GM19328 (cell line): ENCODE measurements around the gene PLA2G3.
"Not testable (repeated sequence)": the region's sequence is repeated elsewhere in the genome, so short reads cannot be mapped to it uniquely, and the experiment has no call there.

Experiments used
- ATAC-seq: cut with Tn5 transposase; IDR thresholded peaks from one replicate; pipeline ENCODE4 v1.9.1; 2021; ENCODE audit warnings: mild to moderate bottlenecking, moderate library complexity; ENCODE audit not compliant: unreplicated experiment

The PLA2G3 gene

DNA sequence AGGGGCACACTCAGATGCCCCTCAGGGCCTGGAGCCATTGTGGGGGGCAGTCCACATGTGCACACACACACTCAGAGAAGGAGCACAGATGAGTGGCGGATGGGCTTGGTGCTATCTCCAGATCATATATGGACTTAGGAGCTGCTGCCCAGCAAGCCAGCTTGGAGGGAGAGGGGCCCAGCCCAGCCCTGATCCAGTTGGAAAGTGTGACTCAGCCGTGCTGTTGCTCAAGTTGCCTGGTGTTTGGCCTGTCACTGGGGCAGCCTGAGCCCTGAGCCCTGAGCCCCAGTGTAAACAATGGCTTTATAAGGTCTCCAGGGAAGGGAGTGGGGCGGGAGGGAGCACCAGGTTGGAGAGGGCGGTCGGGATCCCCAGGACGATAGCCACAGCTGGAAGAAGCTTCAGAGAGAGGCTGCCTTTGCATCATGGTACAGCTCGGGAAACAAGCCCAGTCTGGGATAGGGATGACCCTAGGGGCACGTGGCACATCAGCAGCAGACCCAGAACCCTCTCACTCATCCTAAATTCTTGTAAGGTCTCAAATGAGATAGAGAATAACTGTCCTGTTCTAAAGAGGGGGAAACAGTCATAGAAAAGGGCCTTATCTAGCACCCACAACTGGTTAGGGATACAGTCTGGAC is 37.7 kb downstream of the PLA2G3 start:
- no peak for ATAC-seq

- no peak for ATAC-seq
Measured at GRCh38 chr22:31100762-31101525, 39.4 kb downstream of the PLA2G3 start.

- ATAC-seq = no peak
Measured at GRCh38 chr22:31099841-31100761, 40.2 kb downstream of the PLA2G3 start.

DNA sequence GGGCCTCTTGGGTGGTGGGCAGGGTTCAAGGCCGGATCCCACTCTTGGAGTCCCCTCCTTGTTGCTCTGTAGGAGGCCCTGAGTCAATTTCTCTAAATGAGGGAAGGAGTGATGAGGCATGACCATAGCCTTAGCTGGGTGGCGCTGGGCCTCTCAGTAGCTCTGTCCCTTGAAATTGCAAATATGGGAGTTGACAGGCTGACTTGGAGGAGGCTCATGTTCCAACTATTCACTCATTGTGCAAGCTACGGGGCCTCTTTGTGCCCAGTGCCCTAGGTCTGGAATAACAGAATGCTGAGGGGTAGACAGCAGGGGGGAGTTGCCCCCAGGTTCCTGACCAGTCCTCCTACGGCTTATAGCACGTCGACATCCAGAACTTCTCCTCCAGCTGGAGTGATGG is 40.9 kb downstream of the PLA2G3 start:
- no peak for ATAC-seq

GRCh38 chr22:31098632-31099110 is 41.6 kb downstream of the PLA2G3 start:
- ATAC-seq = no peak

DNA sequence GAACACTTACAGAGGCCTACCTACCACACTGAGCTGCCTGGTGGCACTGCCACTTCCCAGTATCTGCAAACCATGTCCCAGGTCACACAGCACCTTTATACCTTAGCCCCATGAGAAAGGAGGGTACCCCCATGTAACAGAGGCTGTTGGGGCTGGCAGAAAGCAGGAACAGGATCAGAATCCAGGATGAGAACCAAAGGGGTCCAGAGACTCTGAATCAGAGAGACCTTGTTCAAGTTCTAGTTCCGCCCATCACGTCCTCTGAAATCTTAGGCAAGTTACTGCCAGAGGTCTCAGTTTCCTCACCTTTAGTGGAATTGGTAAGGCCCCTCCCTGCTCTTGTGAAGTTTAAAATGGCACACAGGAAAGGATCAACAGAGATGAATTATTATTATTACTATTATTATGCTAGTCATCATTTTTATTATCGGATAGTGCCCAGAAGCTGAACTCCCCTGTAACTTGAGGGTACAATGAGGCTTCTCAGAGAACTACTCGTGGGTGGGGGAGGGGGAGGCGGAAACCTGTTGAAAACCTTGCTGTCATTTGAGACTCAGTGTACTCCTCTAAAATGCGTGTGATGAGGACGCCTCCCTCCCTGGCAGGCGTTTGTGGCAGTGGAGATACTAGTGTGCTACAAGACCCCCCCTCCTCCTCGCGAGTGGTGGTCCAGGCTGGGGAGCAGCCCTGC is 42.2 kb downstream of the PLA2G3 start:
- no peak for ATAC-seq

DNA sequence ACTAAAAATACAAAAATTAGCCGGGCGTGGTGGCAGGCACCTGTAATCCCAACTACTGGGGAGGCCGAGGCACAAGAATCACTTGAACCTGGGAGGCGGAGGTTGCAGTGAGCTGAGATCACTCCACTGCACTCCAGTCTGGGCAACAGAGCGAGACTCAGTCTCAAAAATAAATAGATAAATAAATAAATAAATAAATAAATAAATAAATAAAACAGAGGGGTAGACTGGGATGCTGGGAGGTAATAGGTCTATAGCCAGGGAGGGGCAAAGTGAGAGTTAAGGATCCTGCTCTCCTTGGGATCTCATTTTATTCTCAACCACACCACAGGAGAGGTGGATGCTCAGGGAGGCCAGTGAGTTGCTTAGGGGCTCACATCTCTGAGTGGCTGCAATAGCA is 42.8 kb downstream of the PLA2G3 start:
- not testable (repeated sequence) for ATAC-seq

GRCh38 chr22:31096657-31097279 is 43.5 kb downstream of the PLA2G3 start:
- no peak for ATAC-seq

DNA sequence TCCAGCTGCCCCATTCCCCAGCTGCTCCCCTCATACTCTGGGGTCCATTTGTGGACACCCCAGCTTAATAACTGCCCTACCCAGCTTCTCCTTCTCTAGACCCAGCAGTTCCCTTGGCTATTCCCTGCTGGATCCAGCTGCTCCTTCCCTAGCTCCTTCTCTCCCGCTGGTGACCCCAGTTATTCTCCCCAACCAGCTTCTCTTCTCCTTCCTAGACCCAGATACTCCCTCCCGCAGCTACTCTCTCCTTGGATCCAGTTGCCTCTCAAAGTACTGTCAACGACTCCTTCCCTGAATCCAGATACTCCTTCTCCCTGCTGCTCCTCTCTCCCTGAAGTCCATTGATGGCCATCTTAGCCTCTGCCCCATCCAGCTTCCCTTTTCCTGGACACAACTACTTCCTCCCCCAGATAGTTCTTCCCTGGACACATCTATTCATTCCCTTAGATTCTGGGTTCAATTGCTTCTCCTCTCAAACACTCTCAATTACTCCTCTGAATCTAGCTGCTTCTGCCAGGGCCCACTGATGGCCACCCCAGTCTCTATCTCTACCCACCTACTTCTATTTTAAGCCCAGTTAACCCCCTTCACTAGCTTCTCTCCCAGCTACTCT is 44.6 kb downstream of the PLA2G3 start:
- no peak for ATAC-seq

DNA sequence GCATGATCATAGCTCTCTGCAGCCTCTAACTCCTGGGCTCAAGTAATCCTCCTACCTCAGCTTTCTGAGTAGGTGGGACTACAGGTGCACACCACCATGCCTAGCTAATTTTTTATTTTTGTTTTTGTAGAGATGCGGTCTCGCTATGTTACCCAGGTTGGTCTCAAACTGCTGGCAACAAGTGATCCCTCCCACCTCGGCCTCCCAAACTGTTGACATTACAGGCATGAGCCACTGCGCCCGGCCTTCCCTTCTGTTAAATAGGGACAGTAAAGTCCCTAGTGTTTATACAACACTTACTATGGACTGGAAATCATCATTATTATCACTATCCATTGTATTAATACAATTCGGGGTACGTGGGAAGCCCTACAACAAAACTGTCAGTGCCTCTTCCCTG is 45.6 kb downstream of the PLA2G3 start:
- ATAC-seq = no peak

DNA sequence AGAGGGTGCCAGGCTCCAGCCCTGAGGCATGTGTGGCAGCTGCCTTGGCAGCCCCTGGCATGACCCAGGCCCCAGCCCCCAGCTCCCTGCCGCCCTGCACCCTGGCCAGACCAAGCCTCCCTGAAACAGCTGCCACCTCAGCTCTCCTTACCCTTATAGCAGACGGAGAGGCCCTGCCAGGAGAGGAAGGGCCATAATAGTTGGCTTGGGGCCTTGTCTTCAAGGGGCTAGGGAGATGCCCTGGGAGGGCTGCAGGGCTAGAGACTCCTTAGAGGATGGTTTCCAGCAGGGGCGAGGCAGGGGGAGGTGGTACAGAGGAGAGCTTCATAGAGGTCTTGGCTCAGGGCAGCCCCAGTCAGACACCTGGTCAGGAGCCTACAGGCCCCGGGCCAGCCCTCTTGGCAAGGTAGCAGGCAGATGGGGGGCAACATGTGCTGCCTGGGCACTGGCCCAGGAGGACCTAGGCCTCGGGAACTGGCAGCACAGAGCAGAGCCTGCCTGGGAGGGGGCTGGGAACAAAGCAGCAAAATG is 46.2 kb downstream of the PLA2G3 start:
- no peak for ATAC-seq

DNA sequence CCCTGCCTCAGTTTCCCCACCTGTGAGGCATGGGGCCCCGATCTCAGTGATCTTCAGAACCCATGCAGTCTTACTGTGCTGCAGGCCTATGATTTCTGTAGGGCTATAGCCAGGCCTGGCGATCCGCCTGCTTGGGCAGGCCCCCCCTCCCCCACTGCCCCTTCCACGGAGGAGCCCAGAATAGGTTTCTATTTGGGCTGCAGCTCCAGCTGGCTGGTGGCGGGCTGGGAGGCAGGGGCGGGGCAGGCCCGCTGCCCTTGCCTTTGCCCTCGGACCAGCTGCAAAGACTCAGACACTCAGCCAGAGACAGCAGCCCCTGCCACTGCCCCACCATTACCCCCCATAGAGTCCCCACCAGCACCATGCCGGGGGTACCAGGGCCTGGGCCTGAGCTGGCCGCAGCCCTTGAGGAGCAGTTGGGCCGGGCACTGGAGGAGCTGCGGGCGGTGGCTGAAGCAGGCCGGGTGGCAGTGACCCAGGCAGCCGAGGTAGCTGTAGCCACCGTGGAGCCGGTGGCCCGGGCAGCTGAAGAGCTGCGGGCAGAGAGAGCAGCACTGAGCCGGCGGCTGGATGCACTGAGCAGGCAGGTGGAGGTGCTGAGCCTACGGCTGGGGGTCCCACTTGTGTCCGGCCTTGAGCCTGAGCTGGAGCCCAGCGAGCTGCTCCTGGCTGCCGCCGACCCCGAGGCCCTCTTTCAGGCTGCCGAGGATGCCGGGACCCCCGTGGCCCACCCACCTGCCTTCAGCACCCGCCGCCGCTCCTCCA is 47.0 kb downstream of the PLA2G3 start:
- no peak for ATAC-seq

DNA sequence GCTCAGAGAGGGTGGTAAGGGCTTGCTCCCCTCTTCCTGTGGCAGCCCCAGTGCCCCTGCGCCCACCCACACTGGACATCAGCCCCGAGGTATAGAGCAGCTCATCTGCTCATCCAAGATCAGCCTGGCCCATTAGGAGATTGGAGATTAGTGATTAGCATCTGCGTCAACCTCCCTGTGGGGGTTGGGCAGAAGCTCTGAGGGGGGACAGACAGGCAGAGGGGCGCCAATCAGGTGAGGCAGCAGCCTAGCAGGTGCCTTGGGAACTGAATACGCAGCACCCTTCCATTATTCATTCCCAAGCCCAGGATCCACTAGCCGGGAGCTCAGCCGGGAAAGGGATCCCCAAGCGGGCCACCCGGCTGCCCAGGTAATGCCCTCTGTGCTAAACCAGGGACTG is 48.1 kb downstream of the PLA2G3 start:
- no peak for ATAC-seq

DNA sequence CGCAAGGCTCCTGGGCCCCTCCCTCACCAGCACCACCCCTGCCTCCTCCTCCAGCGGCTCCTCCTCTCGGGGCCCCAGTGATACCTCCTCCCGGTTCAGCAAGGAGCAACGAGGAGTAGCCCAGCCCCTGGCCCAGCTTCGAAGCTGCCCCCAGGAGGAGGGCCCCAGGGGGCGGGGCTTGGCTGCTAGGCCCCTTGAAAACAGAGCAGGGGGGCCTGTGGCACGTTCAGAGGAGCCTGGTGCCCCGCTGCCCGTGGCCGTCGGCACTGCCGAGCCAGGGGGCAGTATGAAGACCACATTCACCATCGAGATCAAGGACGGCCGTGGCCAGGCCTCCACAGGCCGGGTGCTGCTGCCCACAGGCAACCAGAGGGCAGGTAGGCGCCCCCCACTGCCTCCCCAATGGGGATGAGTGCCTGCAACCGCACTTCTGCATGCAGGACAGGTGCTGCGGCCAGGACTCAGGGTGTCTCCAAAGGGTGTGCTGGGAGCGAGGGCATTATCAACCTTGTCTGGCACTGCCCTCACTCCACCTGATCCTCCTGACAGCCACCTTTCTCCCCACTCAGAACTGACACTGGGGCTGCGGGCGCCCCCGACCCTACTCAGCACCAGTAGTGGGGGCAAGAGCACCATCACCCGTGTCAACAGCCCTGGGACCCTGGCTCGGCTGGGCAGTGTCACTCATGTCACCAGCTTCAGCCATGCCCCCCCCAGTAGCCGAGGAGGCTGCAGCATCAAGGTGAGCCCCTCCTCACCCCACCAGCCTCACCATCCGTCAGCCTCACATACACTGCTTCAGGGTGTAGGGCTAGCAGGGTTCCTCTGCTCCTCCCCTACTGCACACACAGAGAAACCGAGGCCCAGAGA is 49.0 kb downstream of the PLA2G3 start:
- no peak for ATAC-seq

DNA sequence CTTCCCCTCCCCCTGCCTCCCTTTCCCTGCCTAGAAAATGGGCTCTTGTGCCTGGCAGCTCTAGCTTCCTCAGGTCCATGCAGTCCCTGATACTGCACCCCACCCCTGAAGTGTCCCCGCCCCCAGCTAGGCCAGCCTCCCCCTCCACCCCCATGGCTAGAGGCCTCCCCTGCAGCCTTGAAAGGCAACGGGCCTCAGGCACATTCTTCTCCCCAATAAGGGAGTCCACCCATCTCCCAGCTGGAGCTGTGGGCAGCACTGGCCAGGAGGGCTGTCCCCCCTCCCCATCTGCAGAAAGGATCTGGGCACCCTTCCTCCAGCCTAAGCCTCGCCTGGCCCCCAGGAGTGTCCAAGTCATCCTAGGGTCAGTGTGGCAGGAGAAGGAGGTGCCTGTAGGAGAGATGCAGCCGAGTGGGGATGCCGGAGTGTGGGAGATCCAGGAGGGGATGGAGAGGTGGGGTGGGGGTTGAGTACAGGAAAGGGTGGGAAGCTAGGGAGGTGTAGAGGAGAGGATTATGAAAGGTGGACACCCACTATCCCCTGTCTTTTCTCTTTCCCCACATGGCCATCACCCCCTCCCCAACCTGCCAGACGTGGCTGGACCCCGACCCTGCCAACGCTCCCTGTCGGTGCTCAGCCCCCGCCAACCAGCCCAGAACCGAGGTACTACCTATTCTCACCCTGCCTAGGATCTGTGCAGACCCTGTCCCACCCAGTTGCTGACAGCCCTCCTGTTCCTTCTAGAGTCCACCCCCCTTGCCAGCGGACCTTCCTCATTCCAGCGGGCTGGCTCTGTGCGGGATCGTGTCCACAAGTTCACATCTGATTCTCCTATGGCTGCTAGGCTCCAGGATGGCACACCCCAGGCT is 49.9 kb downstream of the PLA2G3 start:
- no peak for ATAC-seq

DNA sequence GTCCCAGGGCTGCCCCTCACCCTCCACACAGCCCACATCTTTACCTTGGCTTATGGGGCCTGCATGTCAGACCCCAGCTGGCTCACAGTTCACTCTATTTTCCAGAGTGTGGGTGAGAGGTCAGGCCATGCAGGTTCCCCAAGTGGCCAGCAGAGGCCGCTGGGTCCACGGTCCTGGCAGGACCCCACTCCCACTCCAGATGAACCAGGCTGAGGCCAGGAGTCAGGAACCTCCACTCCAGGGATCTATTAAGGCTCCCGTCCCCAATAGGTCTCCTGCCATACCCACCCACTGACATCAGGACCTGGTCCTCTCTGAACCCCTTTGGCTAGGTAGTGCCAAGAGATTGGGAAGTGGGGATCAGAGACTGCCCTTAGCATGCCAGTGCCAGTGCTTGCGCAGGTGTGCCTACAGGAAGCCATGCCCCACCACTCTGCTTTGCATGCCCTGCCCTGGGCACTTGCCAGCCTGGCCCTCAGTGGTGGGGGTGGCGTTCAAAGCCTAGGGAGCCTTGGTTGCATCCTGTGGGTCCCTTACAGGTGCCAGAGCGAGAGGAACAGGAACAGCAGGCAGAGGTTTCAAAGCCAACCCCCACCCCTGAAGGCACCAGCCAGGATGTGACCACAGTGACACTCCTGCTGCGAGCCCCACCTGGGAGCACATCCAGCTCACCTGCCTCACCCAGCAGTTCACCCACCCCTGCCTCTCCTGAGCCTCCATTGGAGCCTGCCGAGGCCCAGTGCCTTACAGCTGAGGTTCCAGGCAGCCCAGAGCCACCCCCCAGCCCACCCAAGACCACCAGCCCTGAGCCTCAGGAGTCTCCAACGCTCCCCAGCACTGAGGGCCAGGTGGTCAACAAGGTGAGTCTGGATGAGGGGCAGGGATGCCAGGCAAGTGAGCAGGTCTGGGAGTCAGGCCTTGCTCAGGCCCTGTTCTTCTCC is 50.9 kb downstream of the PLA2G3 start:
- ATAC-seq = no peak
